Omental fat pad (tissue), 4 donors: ENCODE measurements around the gene DAAM1. TPM values are rescaled to one million over a fixed set of nuclear protein-coding genes. Genes with fewer than 3 reads are reported as not detected.

ENCODE experiments used
- ATAC-seq: fragments of 150-250 bp; one replicate; pipeline ENCODE4 v1.9.1; 2016; ENCODE audit warnings: mild to moderate bottlenecking, moderate library complexity; ENCODE audit not compliant: low FRiP score
- DNase-seq: peaks from one replicate; pipeline ENCODE4 v3.0.0-alpha.2; 2019; ENCODE audit warnings: low spot score
- total RNA-seq, 4 donors: library from RNA; depleted of rRNA; stranded (reverse); fragments of >200 nt; gene quantifications; one replicate each; pipeline ENCODE4 v1.1.0, GENCODE V29; 2016
- TF ChIP-seq, protein P1 (sequence below), 3 donors: fragments of 450-650 bp; IDR thresholded peaks; one replicate each; pipeline ENCODE4 v1.5.1; 2016 to 2017; ENCODE audit warnings: antibody characterized with exemption in 3 of 3, mild to moderate bottlenecking in 3 of 3, moderate library complexity in 2 of 3

Gene DAAM1
- total RNA-seq, 4 donors from 2014 or later: 49.8 to 73.6 (median 51.6) TPM

DNA sequence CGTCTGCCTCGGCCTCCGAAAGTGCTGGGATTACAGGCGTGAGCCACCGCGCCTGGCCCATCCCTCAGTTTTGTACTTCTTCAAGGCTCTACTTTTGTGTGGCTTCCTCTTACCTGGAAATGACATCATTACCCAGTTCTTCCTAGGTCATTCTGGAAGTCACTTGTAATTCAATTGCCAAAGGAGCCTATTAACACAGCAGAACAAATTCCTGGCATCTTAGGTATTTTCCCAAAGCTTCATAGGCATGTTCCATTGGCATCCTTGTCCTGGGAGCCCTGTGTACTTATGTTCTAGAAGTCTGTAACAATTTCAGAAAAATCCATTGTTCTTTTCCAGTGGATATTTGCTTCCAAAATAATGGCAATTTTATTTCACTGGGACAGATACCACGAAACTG is 60.6 kb downstream of the DAAM1 start:
- TF ChIP-seq, protein P1, sequence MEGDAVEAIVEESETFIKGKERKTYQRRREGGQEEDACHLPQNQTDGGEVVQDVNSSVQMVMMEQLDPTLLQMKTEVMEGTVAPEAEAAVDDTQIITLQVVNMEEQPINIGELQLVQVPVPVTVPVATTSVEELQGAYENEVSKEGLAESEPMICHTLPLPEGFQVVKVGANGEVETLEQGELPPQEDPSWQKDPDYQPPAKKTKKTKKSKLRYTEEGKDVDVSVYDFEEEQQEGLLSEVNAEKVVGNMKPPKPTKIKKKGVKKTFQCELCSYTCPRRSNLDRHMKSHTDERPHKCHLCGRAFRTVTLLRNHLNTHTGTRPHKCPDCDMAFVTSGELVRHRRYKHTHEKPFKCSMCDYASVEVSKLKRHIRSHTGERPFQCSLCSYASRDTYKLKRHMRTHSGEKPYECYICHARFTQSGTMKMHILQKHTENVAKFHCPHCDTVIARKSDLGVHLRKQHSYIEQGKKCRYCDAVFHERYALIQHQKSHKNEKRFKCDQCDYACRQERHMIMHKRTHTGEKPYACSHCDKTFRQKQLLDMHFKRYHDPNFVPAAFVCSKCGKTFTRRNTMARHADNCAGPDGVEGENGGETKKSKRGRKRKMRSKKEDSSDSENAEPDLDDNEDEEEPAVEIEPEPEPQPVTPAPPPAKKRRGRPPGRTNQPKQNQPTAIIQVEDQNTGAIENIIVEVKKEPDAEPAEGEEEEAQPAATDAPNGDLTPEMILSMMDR (IDR thresholded peaks at IDR 0.05): no peak
- no peak for DNase-seq
- no peak for ATAC-seq

DNA sequence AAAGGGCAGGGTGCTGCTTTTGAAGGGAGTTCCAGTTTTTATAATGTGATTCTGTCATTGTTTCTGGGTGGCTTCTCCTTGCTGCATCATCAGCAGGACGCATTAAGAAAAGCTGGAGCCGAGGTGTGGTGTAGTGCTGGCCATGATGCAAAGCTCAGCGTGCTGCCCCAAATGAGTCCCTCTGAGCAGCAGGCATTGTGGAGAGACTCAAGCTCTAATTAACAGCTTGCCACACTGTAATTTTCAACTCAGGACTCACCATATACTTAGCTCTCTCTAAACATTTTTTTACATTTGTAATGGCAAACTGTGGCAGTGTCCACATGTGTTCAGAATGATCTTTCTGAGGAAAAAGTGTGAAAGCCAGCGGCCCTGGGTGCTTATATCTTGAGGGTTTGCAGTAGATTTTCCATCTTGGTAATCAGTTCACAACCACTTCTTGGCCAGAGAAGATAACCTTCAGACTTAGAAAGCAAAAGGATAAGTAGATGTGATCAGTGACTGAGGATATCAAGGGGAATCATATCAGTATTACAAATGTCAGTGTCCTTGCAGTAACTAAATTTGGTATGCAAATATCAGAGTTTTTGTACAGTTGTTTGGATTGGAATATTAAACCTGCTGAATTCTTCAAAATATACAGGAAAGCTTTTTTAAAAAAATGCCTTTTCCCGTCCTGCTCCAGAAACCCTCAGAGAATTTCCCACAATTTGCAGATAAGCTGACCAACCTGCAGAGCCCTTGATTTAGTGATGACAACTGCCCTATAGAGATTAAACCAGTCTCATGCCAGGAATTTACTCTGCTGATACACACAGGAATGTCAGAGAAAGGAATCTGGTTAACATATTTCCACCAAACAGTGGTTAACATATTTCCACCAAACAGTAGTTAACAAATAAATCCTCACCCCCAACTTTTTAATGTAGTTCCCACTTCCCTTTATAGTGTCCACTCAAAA is 63.6 kb downstream of the DAAM1 start:
- TF ChIP-seq, protein P1 (IDR thresholded peaks at IDR 0.05): no peak
- DNase-seq (no peak), ATAC-seq (no peak)

DNA sequence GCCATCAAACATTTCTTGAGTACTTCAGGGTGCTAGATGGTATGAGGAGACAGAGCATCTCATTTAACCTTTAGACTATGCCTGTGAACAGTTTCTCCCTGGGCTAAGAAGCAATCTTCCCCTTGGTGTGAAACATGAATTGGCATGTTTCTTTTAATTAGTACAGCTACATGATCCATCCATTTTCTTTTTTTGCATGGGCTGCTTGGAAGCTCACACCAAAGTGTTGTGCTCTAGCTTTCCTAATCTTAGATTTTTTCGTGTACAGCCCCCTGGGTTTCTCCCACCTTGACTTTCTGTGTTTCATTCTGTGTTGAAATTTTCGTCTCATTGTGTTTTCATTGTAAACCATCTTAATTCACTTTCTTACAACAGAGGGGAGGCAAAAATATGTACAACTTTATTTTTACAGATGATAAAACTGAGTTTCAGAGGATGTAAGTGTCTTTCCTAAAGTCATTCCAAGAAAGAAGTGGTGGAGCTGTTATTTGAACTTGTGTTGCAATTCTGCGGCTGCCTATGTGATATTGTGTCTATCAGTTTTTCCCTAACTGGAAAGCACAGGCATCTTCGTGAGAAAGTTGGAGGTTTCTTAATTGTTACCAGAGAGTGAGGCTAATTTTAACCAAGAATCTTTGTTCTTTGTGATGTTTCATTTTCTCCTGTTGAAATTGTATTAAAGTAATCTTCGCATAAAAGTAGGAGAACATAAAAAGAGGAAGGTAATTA is 64.5 kb downstream of the DAAM1 start:
- DNase-seq: no peak
- no peak for ATAC-seq
- TF ChIP-seq, protein P1 (IDR thresholded peaks at IDR 0.05): no peak

DNA sequence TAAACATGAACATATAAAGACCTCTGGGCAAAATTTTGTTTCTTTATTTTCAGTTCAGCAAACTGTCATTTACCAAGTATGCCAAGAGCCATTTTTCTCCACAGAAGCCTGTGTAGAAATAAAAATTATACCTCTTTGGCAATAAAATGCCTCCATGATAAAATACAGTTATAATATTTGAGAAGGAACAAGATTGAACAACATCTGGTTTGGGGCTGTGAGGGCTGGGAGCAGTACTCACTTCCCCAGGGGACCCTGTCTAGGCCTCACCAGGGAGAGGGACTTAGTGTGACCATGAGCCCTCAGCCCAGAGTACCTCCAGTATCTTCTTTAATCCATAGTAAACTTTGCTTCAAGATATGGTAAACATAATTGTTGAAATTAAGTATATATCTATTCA is 65.1 kb downstream of the DAAM1 start:
- TF ChIP-seq, protein P1 (IDR thresholded peaks at IDR 0.05): no peak
- DNase-seq: no peak

DNA sequence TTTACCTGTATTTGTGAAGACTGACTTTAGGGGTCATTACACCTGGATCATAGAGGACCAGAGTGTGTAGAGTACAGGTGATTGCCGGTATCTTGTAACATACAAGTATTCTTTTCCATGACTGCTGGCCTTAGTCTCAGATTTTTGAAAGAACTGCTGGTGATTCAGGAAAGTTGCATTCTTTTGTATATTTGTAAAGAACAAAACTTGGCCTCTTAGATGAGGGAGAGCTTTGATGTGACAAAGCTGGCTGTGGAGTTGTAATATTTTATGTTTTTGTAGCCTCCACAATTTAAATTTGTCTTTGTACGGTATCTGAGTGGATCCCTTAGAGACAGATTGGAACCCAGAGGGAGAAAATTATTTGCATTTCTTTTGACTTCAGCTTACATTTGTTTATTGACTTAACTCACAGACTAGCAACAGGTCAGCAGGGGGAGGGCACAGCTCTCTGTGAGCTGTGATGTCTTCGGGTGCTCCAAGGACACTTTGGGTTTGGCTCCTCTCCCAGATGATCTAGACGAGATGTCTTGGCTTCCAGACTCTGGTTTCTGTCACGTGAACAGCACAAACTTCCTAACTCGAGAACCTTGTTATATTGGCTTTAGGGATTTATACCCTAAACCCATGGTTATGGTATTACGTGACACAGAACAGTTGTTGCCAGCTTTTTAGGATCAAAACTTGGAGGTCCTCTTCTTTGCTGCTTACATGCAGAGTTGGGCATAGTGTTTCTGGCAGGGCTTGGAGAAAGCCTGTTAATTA is 65.9 kb downstream of the DAAM1 start:
- ATAC-seq (no peak), DNase-seq (no peak)
- TF ChIP-seq, protein P1 (IDR thresholded peaks at IDR 0.05): no peak

More for the DNA sequence above, 65.1 kb downstream of the DAAM1 start:
- ATAC-seq: no peak

DNA sequence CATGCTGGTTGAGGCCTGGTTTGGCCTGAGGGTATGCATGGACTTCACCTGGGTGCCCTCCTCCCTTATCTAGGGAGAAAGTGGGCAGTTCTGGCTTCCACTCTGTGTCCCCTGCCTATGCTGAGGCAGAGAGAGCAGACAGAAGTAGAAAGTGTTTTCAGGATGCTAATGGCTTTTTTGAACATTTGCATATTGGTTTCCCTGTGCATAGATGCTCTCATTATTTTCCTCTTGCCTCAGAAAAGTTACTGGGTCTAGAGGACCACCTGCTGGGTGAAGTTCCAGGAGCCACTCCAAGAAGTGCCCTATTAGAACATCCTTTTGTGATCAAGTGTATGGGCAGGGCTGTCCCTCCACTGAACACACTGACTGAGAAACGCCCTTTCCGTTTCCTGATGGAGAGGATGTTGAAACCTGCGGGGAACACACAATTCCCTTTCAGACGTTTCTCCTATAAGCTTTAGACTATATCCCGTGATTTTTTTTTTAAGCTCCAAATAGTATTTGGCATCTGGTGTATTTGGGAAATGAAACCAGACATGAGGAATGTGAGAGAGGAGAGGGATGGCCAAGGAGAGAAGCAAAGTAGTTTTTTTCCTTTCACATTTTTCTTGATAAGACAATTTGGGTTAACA is 66.6 kb downstream of the DAAM1 start:
- DNase-seq (no peak), ATAC-seq (peak; percentile 68)
- TF ChIP-seq, protein P1 (IDR thresholded peaks at IDR 0.05): no peak
